Naive thymus-derived CD4-positive, alpha-beta T cell (primary cell): ENCODE results near the gene EPS8L3. TPM values are rescaled to one million over a fixed set of nuclear protein-coding genes. Genes with fewer than 3 reads are reported as not detected.

Source experiments
- ATAC-seq: fragments of 150-1000 bp; cut with Tn5 transposase; 2 replicates; pipeline ENCODE4 v1.10.0; 2021; ENCODE audit warnings: mild to moderate bottlenecking, moderate library complexity
- CTCF ChIA-PET: fragments of 350-600 bp; sonication (Branson Sonifier 250); formaldehyde crosslinking; loops from one replicate; lab custom pipeline; 2021; ENCODE audit warnings: antibody characterized with exemption; lab: Charles Lee
- POLR2A ChIA-PET: fragments of 350-600 bp; sonication (Branson Sonifier 250); formaldehyde crosslinking; loops from one replicate; lab custom pipeline; 2021; ENCODE audit warnings: antibody characterized with exemption, inconsistent platforms; lab: Charles Lee
- DNase-seq, 9 donors: peaks; one replicate each; pipeline versions ENCODE4 v3.0.0 to v3.0.0-alpha.2; 2020 to 2022; ENCODE audit warnings: mixed read lengths in 1 of 9
- H3K27ac ChIP-seq: one replicate; pipeline ENCODE4 v1.7.0; 2013; ENCODE audit warnings: mild to moderate bottlenecking, low read depth, low read length, moderate library complexity
- H3K27me3 ChIP-seq, 2 donors: one replicate each; pipeline ENCODE4 v1.7.0; 2013; ENCODE audit warnings: low read length in 2 of 2, mild to moderate bottlenecking in 2 of 2, moderate library complexity in 2 of 2; ENCODE audit not compliant: control insufficient read depth in 2 of 2, insufficient read depth in 2 of 2
- H3K36me3 ChIP-seq, 3 experiments: 1 replicate in 2 of 3; 2 replicates in 1 of 3; pipeline ENCODE4 v1.7.0; 2013; ENCODE audit warnings: low read length in 3 of 3, mild to moderate bottlenecking in 3 of 3, moderate library complexity in 1 of 3; ENCODE audit not compliant: insufficient read depth in 3 of 3, control insufficient read depth in 2 of 3
- H3K4me1 ChIP-seq, 2 donors: one replicate each; pipeline ENCODE4 v1.7.0; 2013; ENCODE audit warnings: low read length in 2 of 2, mild to moderate bottlenecking in 2 of 2, moderate library complexity in 1 of 2; ENCODE audit not compliant: control insufficient read depth in 2 of 2, insufficient read depth in 2 of 2
- H3K4me3 ChIP-seq: 2 replicates; pipeline ENCODE4 v1.7.0; 2013; ENCODE audit warnings: mild to moderate bottlenecking, low read length
- H3K9me3 ChIP-seq, 3 experiments: 1 replicate in 2 of 3; 2 replicates in 1 of 3; pipeline ENCODE4 v1.7.0; 2013; ENCODE audit warnings: low read length in 3 of 3; ENCODE audit not compliant: control insufficient read depth in 2 of 3
- H3K27ac Mint-ChIP-seq, 9 donors: one replicate each; pipeline ENCODE4 v1.8.0; 2020 to 2022; ENCODE audit warnings: mixed read lengths in 9 of 9, mild to moderate bottlenecking in 8 of 9, moderate library complexity in 5 of 9, inconsistent platforms in 2 of 9
- H3K27me3 Mint-ChIP-seq, 5 donors: one replicate each; pipeline ENCODE4 v1.8.0; 2021 to 2022; ENCODE audit warnings: mixed read lengths in 5 of 5, mild to moderate bottlenecking in 1 of 5
- H3K36me3 Mint-ChIP-seq, 5 donors: one replicate each; pipeline ENCODE4 v1.8.0; 2020 to 2022; ENCODE audit warnings: mixed read lengths in 5 of 5, mild to moderate bottlenecking in 3 of 5, inconsistent platforms in 1 of 5
- H3K4me1 Mint-ChIP-seq, 7 donors: one replicate each; pipeline ENCODE4 v1.8.0; 2020 to 2022; ENCODE audit warnings: mixed read lengths in 7 of 7, mild to moderate bottlenecking in 3 of 7, inconsistent platforms in 1 of 7
- H3K4me3 Mint-ChIP-seq, 10 donors: one replicate each; pipeline ENCODE4 v1.8.0; 2020 to 2022; ENCODE audit warnings: mild to moderate bottlenecking in 10 of 10, mixed read lengths in 10 of 10, moderate library complexity in 6 of 10, inconsistent platforms in 2 of 10
- H3K9me3 Mint-ChIP-seq, 11 donors: one replicate each; pipeline ENCODE4 v1.8.0; 2020 to 2022; ENCODE audit warnings: mixed read lengths in 11 of 11, mild to moderate bottlenecking in 4 of 11, inconsistent platforms in 1 of 11, moderate library complexity in 1 of 11
- intact Hi-C, 2 donors: fragments of 100-400 bp; cut with micrococcal nuclease; formaldehyde crosslinking; loops; one replicate each; pipeline ENCODE4 v1.15.1; 2023
- polyA plus RNA-seq, 2 donors: library from polyadenylated mRNA; unstranded; fragments of 300-500 nt; fragmentation: Illumina TruSeq; gene quantifications; one replicate each; pipeline ENCODE4 v1.2.3, GENCODE V29; 2021
- total RNA-seq, 6 experiments: library from RNA in 5 of 6; stranded (reverse) in 5 of 6; gene quantifications; 1 replicate in 5 of 6; 2 replicates in 1 of 6; pipeline ENCODE4 v1.2.3 and lab custom pipeline; 2021 to 2026

The EPS8L3 gene
- total and polyA plus RNA-seq, 7 experiments from 2014 or later, result not detected

- H3K4me3 Mint-ChIP-seq, result no peak overlapping the region
- no peaks in the 10 kb centered on the region for H3K27me3 ChIP-seq
- no peak overlapping the region for H3K27ac Mint-ChIP-seq
- ChIA-PET POLR2A (no interaction called here), CTCF (no interaction called here)
- H3K4me1 Mint-ChIP-seq, result peaks cover 0 to 4% (median 0%) of the 10 kb centered on the region in 7 donors
- H3K27ac ChIP-seq, result no peak overlapping the region
- H3K36me3 Mint-ChIP-seq, result no peaks in the 10 kb centered on the region
- no peaks in the 10 kb centered on the region for H3K36me3 ChIP-seq
- H3K9me3 ChIP-seq, result no peaks in the 10 kb centered on the region
- H3K4me1 ChIP-seq, result no peaks in the 10 kb centered on the region
- intact Hi-C loops, result no loop called here
- no peak for ATAC-seq
- peak in 2 of 9 donors; percentile 3 to 9 for DNase-seq
- H3K4me3 ChIP-seq, result no peak overlapping the region
- peaks cover 0 to 1% (median 0%) of the 10 kb centered on the region in 11 donors for H3K9me3 Mint-ChIP-seq
- H3K27me3 Mint-ChIP-seq, result peaks cover 0 to 10% (median 0%) of the 10 kb centered on the region in 5 donors
Observed at GRCh38 chr1:109765483-109765815, 1.7 kb upstream of the EPS8L3 start.

GRCh38 chr1:109764561-109765482, 1.1 kb upstream of the EPS8L3 start:
- Histone ChIP-seq H3K9me3 (no peaks in the 10 kb centered on the region), H3K27me3 (no peaks in the 10 kb centered on the region), H3K27ac (no peak overlapping the region), H3K4me3 (no peak overlapping the region), H3K4me1 (no peaks in the 10 kb centered on the region), H3K36me3 (no peaks in the 10 kb centered on the region)
- intact Hi-C loops, result no loop called here
- CTCF ChIA-PET, result interaction anchor here (0.9 kb wide), 1 partner anchor 25 kb away, joined by 3 read pairs; no protein-coding TSS in a partner anchor
- Mint-ChIP-seq H3K4me3 (no peak overlapping the region), H3K36me3 (no peaks in the 10 kb centered on the region), H3K9me3 (peaks cover 0 to 1% (median 0%) of the 10 kb centered on the region in 11 donors), H3K4me1 (peaks cover 0 to 4% (median 0%) of the 10 kb centered on the region in 7 donors), H3K27me3 (peaks cover 0 to 10% (median 0%) of the 10 kb centered on the region in 5 donors), H3K27ac (no peak overlapping the region)
- ATAC-seq (no peak), DNase-seq (peak in 3 of 9 donors; percentile 2 to 14 (median 3))
- POLR2A ChIA-PET, result no interaction called here

GRCh38 chr1:109762821-109763645, 690 bp downstream of the EPS8L3 start:
- Mint-ChIP-seq H3K9me3 (peaks cover 0 to 1% (median 0%) of the 10 kb centered on the region in 11 donors), H3K4me1 (peaks cover 0 to 4% (median 0%) of the 10 kb centered on the region in 7 donors), H3K4me3 (no peak overlapping the region), H3K27me3 (peaks cover 0 to 4% (median 0%) of the 10 kb centered on the region in 5 donors), H3K36me3 (no peaks in the 10 kb centered on the region), H3K27ac (no peak overlapping the region)
- ChIA-PET CTCF (no interaction called here), POLR2A (no interaction called here)
- no peaks in the 10 kb centered on the region for H3K27me3 ChIP-seq
- H3K4me3 ChIP-seq, result no peak overlapping the region
- no peaks in the 10 kb centered on the region for H3K36me3 ChIP-seq
- ATAC-seq (peak; percentile 48), DNase-seq (peak in 3 of 9 donors; percentile 2 to 18 (median 5))
- H3K9me3 ChIP-seq, result no peaks in the 10 kb centered on the region
- intact Hi-C loops, result no loop called here
- no peaks in the 10 kb centered on the region for H3K4me1 ChIP-seq
- no peak overlapping the region for H3K27ac ChIP-seq

DNA sequence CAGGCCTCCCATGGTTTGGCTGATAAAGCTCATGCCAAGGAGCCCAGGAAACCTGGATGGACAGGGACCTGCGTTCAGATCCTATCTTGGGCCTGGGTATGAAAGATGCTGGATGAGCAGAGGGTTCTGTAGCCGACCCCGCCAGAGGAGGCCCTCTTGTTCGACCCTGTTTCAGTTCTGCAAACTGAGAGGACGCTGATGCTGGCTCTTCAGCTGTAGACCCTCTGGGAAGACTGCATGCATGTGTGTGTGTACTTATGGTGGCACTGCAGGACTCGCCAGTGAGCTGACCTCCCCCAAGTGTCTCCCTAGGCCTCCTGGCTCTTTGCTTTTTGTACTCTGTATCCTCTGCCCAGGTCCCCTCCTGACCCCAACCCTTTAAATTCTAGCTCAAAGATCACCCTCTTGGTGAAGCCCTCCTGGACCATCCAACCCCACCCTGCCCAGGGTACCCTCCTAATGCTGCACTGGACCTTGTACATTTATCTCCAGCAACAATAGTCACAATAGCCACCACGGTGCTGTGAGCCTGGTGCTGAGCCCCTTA, 1.6 kb downstream of the EPS8L3 start:
- H3K4me1 ChIP-seq, result no peaks in the 10 kb centered on the region
- ChIA-PET CTCF (no interaction called here), POLR2A (no interaction called here)
- H3K9me3 ChIP-seq, result no peaks in the 10 kb centered on the region
- Mint-ChIP-seq H3K4me3 (no peak overlapping the region), H3K36me3 (no peaks in the 10 kb centered on the region), H3K27ac (no peak overlapping the region), H3K27me3 (peaks cover 0 to 4% (median 0%) of the 10 kb centered on the region in 5 donors), H3K9me3 (peaks cover 0 to 1% (median 0%) of the 10 kb centered on the region in 11 donors), H3K4me1 (peaks cover 0 to 4% (median 0%) of the 10 kb centered on the region in 7 donors)
- DNase-seq (peak in 2 of 9 donors; percentile 5 to 8), ATAC-seq (no peak)
- H3K4me3 ChIP-seq, result no peak overlapping the region
- no peaks in the 10 kb centered on the region for H3K36me3 ChIP-seq
- no peaks in the 10 kb centered on the region for H3K27me3 ChIP-seq
- intact Hi-C loops, result no loop called here
- no peak overlapping the region for H3K27ac ChIP-seq

DNA sequence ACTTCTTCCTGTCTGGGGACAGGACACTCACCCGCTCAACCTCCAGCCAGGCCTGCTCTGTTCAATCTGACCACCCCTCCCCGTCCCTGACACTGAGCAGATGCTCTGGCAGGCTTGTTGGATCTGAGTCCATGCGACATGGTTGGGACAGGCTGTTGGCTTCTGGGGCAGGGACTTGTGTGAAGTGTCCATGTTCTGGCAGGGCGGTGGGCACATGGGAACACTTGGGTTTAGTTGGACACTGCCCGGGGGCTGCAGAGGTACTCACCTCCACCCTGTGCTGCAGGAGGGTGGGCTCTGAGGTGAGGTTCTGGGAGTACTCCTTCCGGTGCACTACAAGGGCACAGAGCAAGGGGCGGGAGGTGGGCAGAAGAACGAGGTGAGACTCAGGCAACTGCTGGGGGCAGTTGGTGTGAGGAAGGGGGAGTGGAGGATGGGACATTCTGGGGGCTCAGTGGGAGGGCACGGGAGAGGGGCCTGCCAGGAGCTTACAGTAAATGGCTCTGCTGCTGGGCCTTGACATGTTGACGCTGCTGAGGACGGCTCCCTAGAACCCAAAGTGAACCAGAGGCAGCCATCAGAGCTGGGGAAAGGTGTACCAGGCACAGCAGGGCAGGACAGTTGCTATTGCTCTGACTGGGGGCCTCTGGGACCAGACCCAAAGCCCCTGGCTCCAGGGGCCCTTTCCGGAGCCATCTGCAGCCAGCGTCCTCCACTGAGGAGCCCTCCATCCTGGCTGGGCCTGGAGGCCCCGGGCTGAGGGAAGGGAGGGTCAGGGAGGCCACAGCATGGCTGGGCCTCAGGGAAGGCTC, 2.3 kb downstream of the EPS8L3 start:
- no peak for ATAC-seq
- H3K4me3 ChIP-seq, result no peak overlapping the region
- Mint-ChIP-seq H3K27me3 (peaks cover 0 to 4% (median 0%) of the 10 kb centered on the region in 5 donors), H3K36me3 (no peaks in the 10 kb centered on the region), H3K4me1 (peaks cover 0 to 4% (median 0%) of the 10 kb centered on the region in 7 donors), H3K27ac (no peak overlapping the region), H3K4me3 (no peak overlapping the region), H3K9me3 (peaks cover 0 to 1% (median 0%) of the 10 kb centered on the region in 11 donors)
- H3K27me3 ChIP-seq, result no peaks in the 10 kb centered on the region
- no peaks in the 10 kb centered on the region for H3K9me3 ChIP-seq
- ChIA-PET POLR2A (no interaction called here), CTCF (no interaction called here)
- no peaks in the 10 kb centered on the region for H3K4me1 ChIP-seq
- DNase-seq, result peak in 2 of 9 donors; percentile 4 to 16
- H3K27ac ChIP-seq, result no peak overlapping the region
- intact Hi-C loops, result no loop called here
- H3K36me3 ChIP-seq, result no peaks in the 10 kb centered on the region
